ENCODE data around the gene GALR1. TPM values are rescaled to one million over a fixed set of nuclear protein-coding genes. Genes with fewer than 3 reads are reported as not detected.

GALR1 gene
- total and polyA plus RNA-seq, 2 experiments from 2014 or later, result 0.07 TPM; not detected in 1

DNA sequence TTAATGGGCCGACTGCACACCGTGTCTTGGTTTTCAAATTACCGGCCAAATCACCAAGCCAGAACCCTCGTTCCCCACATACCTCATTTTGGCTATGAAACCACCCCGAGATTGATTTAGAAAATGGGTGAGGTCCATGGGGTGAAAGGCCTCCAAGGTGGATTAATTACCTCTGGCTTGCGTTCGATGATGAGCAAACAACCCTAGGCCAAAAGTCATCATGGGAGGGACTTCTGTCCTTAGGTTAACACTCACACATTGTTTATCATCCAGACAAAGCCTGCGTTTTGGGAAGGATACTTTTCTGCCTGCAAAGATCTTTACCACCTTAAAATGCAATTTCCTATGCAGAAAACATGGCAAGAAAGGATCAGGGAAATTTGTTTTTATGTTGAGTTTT, 48.5 kb downstream of the GALR1 start:
- Histone ChIP-seq H3K9me2 (replicated peaks; ENCODE audit: insufficient read depth) (no peaks in the 10 kb centered on the region), H3K36me3 (replicated peaks; ENCODE audit: insufficient read depth, low read depth) (no peaks in the 10 kb centered on the region), H3K79me2 (no peaks in the 10 kb centered on the region), H3K4me3 (no peak overlapping the region), H3K4me1 (ENCODE audit: insufficient read depth) (no peaks in the 10 kb centered on the region), H4K20me1 (ENCODE audit: insufficient read depth, poor library complexity, severe bottlenecking) (no peaks in the 10 kb centered on the region), H3K27ac (no peak overlapping the region), H3K9me3 (ENCODE audit: low read depth) (no peaks in the 10 kb centered on the region), H3K27me3 (no peaks in the 10 kb centered on the region), H2AFZ (no peak overlapping the region), H3K4me2 (no peak overlapping the region)
- TF ChIP-seq EZH2phosphoT487 (IDR thresholded peaks at IDR 0.05; ENCODE audit: low read depth, severe bottlenecking, unreplicated experiment) (no peak), EZH2 (IDR thresholded peaks at IDR 0.05; ENCODE audit: borderline replicate concordance) (no peak)
- TF ChIP-seq, protein P1, sequence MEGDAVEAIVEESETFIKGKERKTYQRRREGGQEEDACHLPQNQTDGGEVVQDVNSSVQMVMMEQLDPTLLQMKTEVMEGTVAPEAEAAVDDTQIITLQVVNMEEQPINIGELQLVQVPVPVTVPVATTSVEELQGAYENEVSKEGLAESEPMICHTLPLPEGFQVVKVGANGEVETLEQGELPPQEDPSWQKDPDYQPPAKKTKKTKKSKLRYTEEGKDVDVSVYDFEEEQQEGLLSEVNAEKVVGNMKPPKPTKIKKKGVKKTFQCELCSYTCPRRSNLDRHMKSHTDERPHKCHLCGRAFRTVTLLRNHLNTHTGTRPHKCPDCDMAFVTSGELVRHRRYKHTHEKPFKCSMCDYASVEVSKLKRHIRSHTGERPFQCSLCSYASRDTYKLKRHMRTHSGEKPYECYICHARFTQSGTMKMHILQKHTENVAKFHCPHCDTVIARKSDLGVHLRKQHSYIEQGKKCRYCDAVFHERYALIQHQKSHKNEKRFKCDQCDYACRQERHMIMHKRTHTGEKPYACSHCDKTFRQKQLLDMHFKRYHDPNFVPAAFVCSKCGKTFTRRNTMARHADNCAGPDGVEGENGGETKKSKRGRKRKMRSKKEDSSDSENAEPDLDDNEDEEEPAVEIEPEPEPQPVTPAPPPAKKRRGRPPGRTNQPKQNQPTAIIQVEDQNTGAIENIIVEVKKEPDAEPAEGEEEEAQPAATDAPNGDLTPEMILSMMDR (IDR thresholded peaks at IDR 0.05; ENCODE audit: poor library complexity), result no peak
- WGBS (ENCODE audit: low lambda C conversion rate, missing lambda C conversion rate), result 41% methylated on average over 8 of the region's 8 CpGs
- DNase-seq (ENCODE audit: low spot score), result no peak

DNA sequence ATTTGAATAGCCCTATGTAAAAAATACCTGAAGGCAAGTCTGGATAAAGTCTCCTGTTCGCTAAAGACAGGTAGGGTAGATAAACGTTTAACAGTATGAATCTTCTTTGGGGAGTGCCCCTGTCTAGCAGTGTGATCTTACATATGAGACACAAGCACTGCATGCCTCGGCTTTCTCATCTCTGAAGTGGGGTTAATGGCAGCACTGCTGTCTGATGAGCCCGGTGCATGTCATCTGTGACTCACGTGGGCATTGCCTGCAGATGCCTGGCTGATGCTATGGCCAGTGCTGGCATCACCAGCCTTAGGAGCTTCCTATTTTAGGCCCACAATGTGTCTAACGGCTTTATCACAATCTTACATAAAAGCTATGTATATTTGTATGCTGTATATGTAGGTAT, 50.1 kb downstream of the GALR1 start:
- no peak overlapping the region for H3K4me2 ChIP-seq
- H2AFZ ChIP-seq, result no peak overlapping the region
- no peaks in the 10 kb centered on the region for H3K27me3 ChIP-seq
- TF ChIP-seq EZH2phosphoT487 (IDR thresholded peaks at IDR 0.05; ENCODE audit: low read depth, severe bottlenecking, unreplicated experiment), result no peak
- no peak for TF ChIP-seq EZH2 (IDR thresholded peaks at IDR 0.05; ENCODE audit: borderline replicate concordance)
- TF ChIP-seq, protein P1 (IDR thresholded peaks at IDR 0.05; ENCODE audit: poor library complexity), result no peak
- H3K27ac ChIP-seq, result no peak overlapping the region
- H3K36me3 ChIP-seq (replicated peaks; ENCODE audit: insufficient read depth, low read depth), result no peaks in the 10 kb centered on the region
- H3K79me2 ChIP-seq, result no peaks in the 10 kb centered on the region
- WGBS (ENCODE audit: low lambda C conversion rate, missing lambda C conversion rate), result 76% methylated on average over 6 of the region's 6 CpGs
- no peaks in the 10 kb centered on the region for H4K20me1 ChIP-seq (ENCODE audit: insufficient read depth, poor library complexity, severe bottlenecking)
- no peak overlapping the region for H3K4me3 ChIP-seq
- no peaks in the 10 kb centered on the region for H3K4me1 ChIP-seq (ENCODE audit: insufficient read depth)
- no peaks in the 10 kb centered on the region for H3K9me3 ChIP-seq (ENCODE audit: low read depth)
- DNase-seq (ENCODE audit: low spot score), result no peak
- H3K9me2 ChIP-seq (replicated peaks; ENCODE audit: insufficient read depth), result no peaks in the 10 kb centered on the region

DNA sequence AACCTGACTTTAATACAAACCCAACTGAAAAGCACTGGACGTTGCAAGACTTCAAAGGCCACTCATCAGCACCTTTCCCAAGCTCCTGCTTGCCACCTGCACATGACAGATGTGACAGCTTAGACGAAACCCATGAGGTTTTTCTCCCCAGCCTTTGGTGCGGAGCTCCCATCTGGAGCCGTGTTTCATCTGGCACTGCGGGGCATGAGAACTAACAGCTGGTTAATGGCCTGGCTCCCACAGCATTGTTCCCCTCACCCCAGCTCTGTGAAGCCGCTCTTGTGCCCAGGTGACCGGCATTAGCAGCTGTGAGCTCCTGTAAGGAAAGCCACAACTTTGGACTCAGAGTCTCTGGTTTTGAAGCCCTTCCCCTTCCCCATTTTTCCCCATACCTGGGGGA, 50.9 kb downstream of the GALR1 start:
- no peaks in the 10 kb centered on the region for H3K27me3 ChIP-seq
- H3K9me2 ChIP-seq (replicated peaks; ENCODE audit: insufficient read depth), result no peaks in the 10 kb centered on the region
- no peaks in the 10 kb centered on the region for H3K4me1 ChIP-seq (ENCODE audit: insufficient read depth)
- no peaks in the 10 kb centered on the region for H3K9me3 ChIP-seq (ENCODE audit: low read depth)
- H3K36me3 ChIP-seq (replicated peaks; ENCODE audit: insufficient read depth, low read depth), result no peaks in the 10 kb centered on the region
- 65% methylated on average over 7 of the region's 7 CpGs for WGBS (ENCODE audit: low lambda C conversion rate, missing lambda C conversion rate)
- no peak overlapping the region for H2AFZ ChIP-seq
- H3K4me2 ChIP-seq, result no peak overlapping the region
- H3K79me2 ChIP-seq, result no peaks in the 10 kb centered on the region
- TF ChIP-seq, protein P1 (IDR thresholded peaks at IDR 0.05; ENCODE audit: poor library complexity), result no peak
- TF ChIP-seq EZH2 (IDR thresholded peaks at IDR 0.05; ENCODE audit: borderline replicate concordance) (no peak), EZH2phosphoT487 (IDR thresholded peaks at IDR 0.05; ENCODE audit: low read depth, severe bottlenecking, unreplicated experiment) (no peak)
- H3K4me3 ChIP-seq, result no peak overlapping the region
- no peaks in the 10 kb centered on the region for H4K20me1 ChIP-seq (ENCODE audit: insufficient read depth, poor library complexity, severe bottlenecking)
- no peak for DNase-seq (ENCODE audit: low spot score)
- no peak overlapping the region for H3K27ac ChIP-seq

DNA sequence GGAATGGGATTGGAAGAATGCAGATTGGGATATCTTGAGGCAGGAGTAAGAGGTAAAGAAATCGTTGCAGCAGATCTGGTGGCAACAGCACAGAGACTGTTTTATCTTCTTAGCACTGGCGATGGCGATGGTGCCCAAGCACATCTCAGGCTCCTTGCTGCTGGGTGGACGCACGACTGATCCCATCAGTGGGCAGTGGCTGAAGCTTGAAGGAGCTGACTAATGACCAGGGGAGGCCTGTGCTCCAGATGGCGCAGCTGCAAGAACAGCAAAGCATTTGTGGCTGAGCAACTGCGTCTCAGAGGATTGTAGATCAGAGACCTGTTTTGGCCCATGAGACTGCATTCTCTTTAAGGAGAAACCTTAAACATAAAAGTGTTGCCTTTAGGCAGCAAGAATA, 54.6 kb downstream of the GALR1 start:
- Histone ChIP-seq H3K27me3 (no peaks in the 10 kb centered on the region), H3K9me3 (ENCODE audit: low read depth) (no peaks in the 10 kb centered on the region), H3K4me1 (ENCODE audit: insufficient read depth) (no peaks in the 10 kb centered on the region), H4K20me1 (ENCODE audit: insufficient read depth, poor library complexity, severe bottlenecking) (no peaks in the 10 kb centered on the region), H2AFZ (no peak overlapping the region), H3K79me2 (no peaks in the 10 kb centered on the region), H3K4me2 (no peak overlapping the region), H3K27ac (no peak overlapping the region), H3K36me3 (replicated peaks; ENCODE audit: insufficient read depth, low read depth) (no peaks in the 10 kb centered on the region), H3K4me3 (no peak overlapping the region), H3K9me2 (replicated peaks; ENCODE audit: insufficient read depth) (no peaks in the 10 kb centered on the region)
- no peak for DNase-seq (ENCODE audit: low spot score)
- 94% methylated on average over 7 of the region's 7 CpGs for WGBS (ENCODE audit: low lambda C conversion rate, missing lambda C conversion rate)
- TF ChIP-seq EZH2 (IDR thresholded peaks at IDR 0.05; ENCODE audit: borderline replicate concordance), result no peak
- TF ChIP-seq, protein P1 (IDR thresholded peaks at IDR 0.05; ENCODE audit: poor library complexity), result no peak
- no peak for TF ChIP-seq EZH2phosphoT487 (IDR thresholded peaks at IDR 0.05; ENCODE audit: low read depth, severe bottlenecking, unreplicated experiment)

Measured in hepatocyte (in vitro differentiated cells).